ENCODE data around the gene ACTR1A.
"Not testable (repeated sequence)": the region's sequence is repeated elsewhere in the genome, so short reads cannot be mapped to it uniquely, and the experiment has no call there.

The ACTR1A gene

DNA sequence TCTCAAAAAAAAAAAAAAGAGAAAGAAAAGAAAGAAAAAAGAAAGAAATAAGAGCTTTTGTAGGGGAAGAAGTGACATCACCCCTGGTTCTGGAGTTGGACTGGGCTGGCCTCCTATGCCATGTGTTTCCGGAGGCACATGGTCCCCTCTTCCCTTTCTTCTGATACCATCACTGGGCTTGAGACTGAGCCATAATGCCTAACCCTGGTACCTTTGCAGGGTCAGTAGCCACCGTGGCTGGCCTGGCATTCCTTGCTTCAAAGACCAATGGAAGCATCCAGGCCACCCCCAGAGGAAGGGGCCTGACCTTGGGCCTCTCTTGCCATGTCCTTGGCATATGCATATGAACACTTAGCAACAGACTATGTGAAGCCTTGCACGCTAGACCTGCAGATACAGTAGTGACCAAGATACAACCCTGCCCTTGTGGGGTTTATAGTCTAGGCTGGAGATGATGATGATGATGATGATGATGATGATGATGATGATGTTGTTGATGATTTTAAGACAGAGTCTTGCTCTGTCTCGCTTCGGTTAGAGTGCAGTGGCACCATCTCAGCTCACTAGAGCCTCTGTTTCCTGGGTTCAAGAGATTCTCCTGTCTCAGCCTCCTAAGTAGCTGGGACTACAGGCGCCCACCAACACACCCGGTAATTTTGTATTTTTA is 33.1 kb upstream of the ACTR1A start:
- no peak overlapping the region for H3K4me3 ChIP-seq (ENCODE audit: low read length)
- H3K9ac ChIP-seq (ENCODE audit: low read depth, low read length): no peak overlapping the region
- 95% methylated on average over 7 of the region's 7 CpGs for WGBS
- no peaks in the 10 kb centered on the region for H3K36me3 ChIP-seq (ENCODE audit: insufficient read depth, low read length)
- H3K4me1 ChIP-seq (ENCODE audit: insufficient read depth, low read length): no peaks in the 10 kb centered on the region
- no peaks in the 10 kb centered on the region for H3K9me3 ChIP-seq (ENCODE audit: insufficient read depth, low read depth, low read length)
- no peak overlapping the region for H3K27ac ChIP-seq (ENCODE audit: low read depth, low read length)
- H3K27me3 ChIP-seq (ENCODE audit: insufficient read depth, low read length): no peaks in the 10 kb centered on the region

DNA sequence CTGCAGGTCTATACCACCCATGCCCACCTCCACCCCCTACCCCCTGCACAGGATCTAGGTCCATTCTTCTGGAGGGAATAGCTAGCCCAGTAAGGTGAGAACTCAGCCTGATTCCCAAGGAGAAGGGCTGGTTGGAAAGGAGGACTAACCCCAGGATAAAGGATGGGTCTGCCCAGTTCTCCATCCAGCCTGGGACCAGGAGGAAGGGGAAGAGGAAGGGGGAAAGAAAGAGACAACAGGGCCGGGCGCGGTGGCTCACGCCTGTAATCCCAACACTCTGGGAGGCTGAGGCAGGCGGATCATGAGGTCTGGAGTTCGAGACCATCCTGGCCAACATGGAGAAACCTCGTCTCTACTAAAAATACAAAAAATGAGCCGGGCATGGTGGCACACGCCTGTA is 32.5 kb upstream of the ACTR1A start:
- not testable (repeated sequence) for H3K27me3 ChIP-seq (ENCODE audit: insufficient read depth, low read length); H3K9ac ChIP-seq (ENCODE audit: low read depth, low read length); H3K36me3 ChIP-seq (ENCODE audit: insufficient read depth, low read length); H3K4me3 ChIP-seq (ENCODE audit: low read length); H3K9me3 ChIP-seq (ENCODE audit: insufficient read depth, low read depth, low read length); H3K4me1 ChIP-seq (ENCODE audit: insufficient read depth, low read length); H3K27ac ChIP-seq (ENCODE audit: low read depth, low read length)
- 96% methylated on average over 9 of the region's 9 CpGs for WGBS

DNA sequence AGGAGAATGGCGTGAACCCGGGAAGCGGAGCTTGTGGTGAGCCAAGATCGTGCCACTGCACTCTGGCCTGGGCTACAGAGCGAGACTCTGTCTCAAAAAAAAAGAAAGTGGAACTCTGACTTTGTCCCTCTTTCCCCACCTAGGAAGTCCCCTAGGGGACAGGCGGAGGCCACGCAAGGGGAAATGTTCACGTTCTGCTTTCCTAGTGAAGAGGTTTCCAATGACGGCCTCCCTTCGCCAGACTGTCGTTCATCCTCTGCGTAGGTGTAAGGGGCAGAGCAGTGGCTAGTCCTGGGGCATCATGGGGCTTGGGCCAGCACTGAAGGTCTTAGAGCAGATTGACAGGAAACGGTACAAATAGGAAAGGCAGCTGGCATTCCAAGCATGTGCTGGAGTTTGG is 31.8 kb upstream of the ACTR1A start:
- no peaks in the 10 kb centered on the region for H3K36me3 ChIP-seq (ENCODE audit: insufficient read depth, low read length)
- WGBS: 95% methylated on average over 13 of the region's 13 CpGs
- H3K9ac ChIP-seq (ENCODE audit: low read depth, low read length): no peak overlapping the region
- H3K4me1 ChIP-seq (ENCODE audit: insufficient read depth, low read length): no peaks in the 10 kb centered on the region
- H3K27me3 ChIP-seq (ENCODE audit: insufficient read depth, low read length): no peaks in the 10 kb centered on the region
- no peaks in the 10 kb centered on the region for H3K9me3 ChIP-seq (ENCODE audit: insufficient read depth, low read depth, low read length)
- H3K4me3 ChIP-seq (ENCODE audit: low read length): no peak overlapping the region
- H3K27ac ChIP-seq (ENCODE audit: low read depth, low read length): no peak overlapping the region

- Histone ChIP-seq H3K4me1 (ENCODE audit: insufficient read depth, low read length) (no peaks in the 10 kb centered on the region), H3K4me3 (ENCODE audit: low read length) (no peak overlapping the region), H3K9me3 (ENCODE audit: insufficient read depth, low read depth, low read length) (no peaks in the 10 kb centered on the region), H3K36me3 (ENCODE audit: insufficient read depth, low read length) (no peaks in the 10 kb centered on the region; the same call in 1 of the 2 replicates), H3K27me3 (ENCODE audit: insufficient read depth, low read length) (no peaks in the 10 kb centered on the region), H3K9ac (ENCODE audit: low read depth, low read length) (no peak overlapping the region), H3K27ac (ENCODE audit: low read depth, low read length) (no peak overlapping the region)
- WGBS: 88% methylated on average over 2 of the region's 2 CpGs
Observed at GRCh38 chr10:102527546-102527945, 25.0 kb upstream of the ACTR1A start.

DNA sequence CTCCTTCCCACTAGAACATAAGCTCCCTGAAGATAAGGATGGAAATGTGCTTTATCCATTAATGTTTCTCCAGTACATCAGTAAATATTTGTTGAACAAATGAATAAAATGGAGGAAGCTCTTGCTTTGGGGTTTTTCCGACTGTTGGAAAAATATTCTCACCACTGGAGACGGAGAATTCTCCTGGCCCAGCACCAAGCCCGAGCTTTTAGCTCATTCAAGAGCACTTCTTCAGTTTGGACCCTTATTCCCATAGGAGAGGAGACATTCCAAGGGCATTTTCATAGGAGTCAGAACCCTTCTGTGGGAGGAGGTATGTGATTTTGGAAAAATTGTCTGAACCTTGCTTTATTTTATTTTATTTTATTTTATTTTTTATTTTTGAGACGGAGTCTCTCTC is 22.2 kb upstream of the ACTR1A start:
- Histone ChIP-seq H3K4me1 (ENCODE audit: insufficient read depth, low read length) (no peaks in the 10 kb centered on the region), H3K27ac (ENCODE audit: low read depth, low read length) (no peak overlapping the region), H3K9me3 (ENCODE audit: insufficient read depth, low read depth, low read length) (no peaks in the 10 kb centered on the region), H3K27me3 (ENCODE audit: insufficient read depth, low read length) (no peaks in the 10 kb centered on the region), H3K4me3 (ENCODE audit: low read length) (no peak overlapping the region), H3K36me3 (ENCODE audit: insufficient read depth, low read length) (no peaks in the 10 kb centered on the region; the same call in 1 of the 2 replicates), H3K9ac (ENCODE audit: low read depth, low read length) (no peak overlapping the region)
- 98% methylated on average over 4 of the region's 4 CpGs for WGBS

DNA sequence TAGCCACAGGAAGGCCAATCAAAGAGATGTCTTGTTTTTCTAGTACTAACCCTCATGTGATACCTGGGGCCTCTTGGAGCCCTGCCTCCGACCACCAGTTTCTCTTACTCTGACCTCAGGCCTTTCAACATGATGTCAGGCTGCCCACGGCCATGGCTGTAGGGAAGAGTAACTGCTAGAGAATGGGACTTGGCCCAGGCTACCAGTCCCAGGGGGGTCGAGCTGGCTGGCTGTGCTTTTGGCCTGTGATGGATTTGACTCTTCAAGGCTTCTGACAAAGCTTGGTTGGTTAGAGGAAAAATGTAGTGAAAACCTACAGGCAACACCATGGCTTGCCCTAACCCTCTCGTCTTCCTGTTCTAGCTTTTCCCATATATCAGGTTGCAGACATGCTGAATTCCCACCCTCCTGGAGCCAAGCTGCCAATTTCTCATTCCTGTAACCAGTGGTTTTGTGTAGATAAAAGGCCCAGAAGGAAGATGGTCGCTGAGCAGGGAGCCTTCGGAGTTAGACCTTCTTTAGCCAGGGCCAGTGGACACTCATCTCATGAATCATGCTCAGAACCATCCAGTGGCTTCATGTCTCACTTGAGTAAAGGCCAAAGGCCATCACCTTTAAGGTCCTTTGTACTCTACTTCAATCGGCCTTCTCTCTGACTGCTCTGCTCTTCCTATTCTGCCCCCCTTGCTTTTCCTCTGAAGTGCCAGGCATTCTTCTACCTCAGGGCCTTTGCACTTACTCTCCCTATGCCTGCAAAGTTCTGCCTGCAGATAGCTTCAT is 20.9 kb upstream of the ACTR1A start:
- Histone ChIP-seq H3K36me3 (ENCODE audit: insufficient read depth, low read length) (no peaks in the 10 kb centered on the region; the same call in 1 of the 2 replicates), H3K27me3 (ENCODE audit: insufficient read depth, low read length) (no peaks in the 10 kb centered on the region), H3K9me3 (ENCODE audit: insufficient read depth, low read depth, low read length) (no peaks in the 10 kb centered on the region), H3K27ac (ENCODE audit: low read depth, low read length) (no peak overlapping the region), H3K4me3 (ENCODE audit: low read length) (no peak overlapping the region), H3K4me1 (ENCODE audit: insufficient read depth, low read length) (no peaks in the 10 kb centered on the region), H3K9ac (ENCODE audit: low read depth, low read length) (no peak overlapping the region)
- WGBS: 89% methylated on average over 7 of the region's 7 CpGs

- no peaks in the 10 kb centered on the region for H3K4me1 ChIP-seq (ENCODE audit: insufficient read depth, low read length)
- no peaks in the 10 kb centered on the region for H3K9me3 ChIP-seq (ENCODE audit: insufficient read depth, low read depth, low read length)
- no peak overlapping the region for H3K9ac ChIP-seq (ENCODE audit: low read depth, low read length)
- no peaks in the 10 kb centered on the region; the same call in 1 of the 2 replicates for H3K36me3 ChIP-seq (ENCODE audit: insufficient read depth, low read length)
- no peak overlapping the region for H3K4me3 ChIP-seq (ENCODE audit: low read length)
- WGBS: 93% methylated on average over 1 of the region's 1 CpG
- no peaks in the 10 kb centered on the region for H3K27me3 ChIP-seq (ENCODE audit: insufficient read depth, low read length)
- no peak overlapping the region for H3K27ac ChIP-seq (ENCODE audit: low read depth, low read length)
Observed at GRCh38 chr10:102522874-102523249, 20.4 kb upstream of the ACTR1A start.

DNA sequence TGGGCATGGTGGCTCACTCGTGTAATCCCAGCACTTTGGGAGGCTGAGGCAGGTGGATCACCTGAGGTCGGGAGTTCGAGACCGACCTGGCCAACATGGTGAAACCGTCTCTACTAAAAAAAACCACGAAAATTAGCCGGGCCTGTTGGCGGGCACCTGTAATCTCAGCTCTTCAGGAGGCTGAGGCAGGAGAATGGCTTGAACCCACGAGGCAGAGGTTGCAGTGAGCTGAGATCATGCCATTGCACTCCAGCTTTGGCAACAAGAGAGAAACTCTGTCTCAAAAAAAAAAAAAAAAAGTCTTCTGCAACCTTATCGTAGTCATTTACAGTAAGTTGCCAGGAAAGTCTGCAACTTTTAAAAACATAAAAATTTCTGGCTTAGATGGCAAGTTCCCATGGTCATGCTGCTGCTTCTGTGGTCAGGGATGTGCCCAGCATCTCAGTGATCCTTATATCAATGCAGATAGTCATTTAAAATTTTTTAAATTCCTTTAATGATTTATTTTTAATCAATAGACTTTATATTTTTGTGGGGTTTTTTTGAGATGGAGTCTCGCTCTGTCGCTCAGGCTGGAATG is 16.8 kb upstream of the ACTR1A start:
- H3K27me3 ChIP-seq (ENCODE audit: insufficient read depth, low read length): no peaks in the 10 kb centered on the region
- no peak overlapping the region for H3K9ac ChIP-seq (ENCODE audit: low read depth, low read length)
- WGBS: 96% methylated on average over 12 of the region's 12 CpGs
- H3K27ac ChIP-seq (ENCODE audit: low read depth, low read length): no peak overlapping the region
- no peaks in the 10 kb centered on the region for H3K4me1 ChIP-seq (ENCODE audit: insufficient read depth, low read length)
- no peaks in the 10 kb centered on the region for H3K9me3 ChIP-seq (ENCODE audit: insufficient read depth, low read depth, low read length)
- H3K36me3 ChIP-seq (ENCODE audit: insufficient read depth, low read length): peaks cover 4% of the 10 kb centered on the region; the same call in 1 of the 2 replicates
- no peak overlapping the region for H3K4me3 ChIP-seq (ENCODE audit: low read length)

GRCh38 chr10:102517553-102517952 is 15.0 kb upstream of the ACTR1A start:
- Histone ChIP-seq H3K4me1 (ENCODE audit: insufficient read depth, low read length) (no peaks in the 10 kb centered on the region), H3K9ac (ENCODE audit: low read depth, low read length) (no peak overlapping the region), H3K27ac (ENCODE audit: low read depth, low read length) (no peak overlapping the region), H3K4me3 (ENCODE audit: low read length) (no peak overlapping the region), H3K27me3 (ENCODE audit: insufficient read depth, low read length) (no peaks in the 10 kb centered on the region), H3K9me3 (ENCODE audit: insufficient read depth, low read depth, low read length) (no peaks in the 10 kb centered on the region), H3K36me3 (ENCODE audit: insufficient read depth, low read length) (peaks cover 8% of the 10 kb centered on the region; the same call in 1 of the 2 replicates)
- WGBS: 92% methylated on average over 3 of the region's 3 CpGs

- Histone ChIP-seq H3K27me3 (ENCODE audit: insufficient read depth, low read length) (no peaks in the 10 kb centered on the region), H3K9me3 (ENCODE audit: insufficient read depth, low read depth, low read length) (no peaks in the 10 kb centered on the region), H3K4me1 (ENCODE audit: insufficient read depth, low read length) (no peaks in the 10 kb centered on the region), H3K27ac (ENCODE audit: low read depth, low read length) (no peak overlapping the region), H3K9ac (ENCODE audit: low read depth, low read length) (no peak overlapping the region), H3K4me3 (ENCODE audit: low read length) (no peak overlapping the region), H3K36me3 (ENCODE audit: insufficient read depth, low read length) (peaks cover 21% of the 10 kb centered on the region; the same call in 1 of the 2 replicates)
- WGBS: 94% methylated on average over 3 of the region's 3 CpGs
Observed at GRCh38 chr10:102515724-102516123, 13.2 kb upstream of the ACTR1A start.

DNA sequence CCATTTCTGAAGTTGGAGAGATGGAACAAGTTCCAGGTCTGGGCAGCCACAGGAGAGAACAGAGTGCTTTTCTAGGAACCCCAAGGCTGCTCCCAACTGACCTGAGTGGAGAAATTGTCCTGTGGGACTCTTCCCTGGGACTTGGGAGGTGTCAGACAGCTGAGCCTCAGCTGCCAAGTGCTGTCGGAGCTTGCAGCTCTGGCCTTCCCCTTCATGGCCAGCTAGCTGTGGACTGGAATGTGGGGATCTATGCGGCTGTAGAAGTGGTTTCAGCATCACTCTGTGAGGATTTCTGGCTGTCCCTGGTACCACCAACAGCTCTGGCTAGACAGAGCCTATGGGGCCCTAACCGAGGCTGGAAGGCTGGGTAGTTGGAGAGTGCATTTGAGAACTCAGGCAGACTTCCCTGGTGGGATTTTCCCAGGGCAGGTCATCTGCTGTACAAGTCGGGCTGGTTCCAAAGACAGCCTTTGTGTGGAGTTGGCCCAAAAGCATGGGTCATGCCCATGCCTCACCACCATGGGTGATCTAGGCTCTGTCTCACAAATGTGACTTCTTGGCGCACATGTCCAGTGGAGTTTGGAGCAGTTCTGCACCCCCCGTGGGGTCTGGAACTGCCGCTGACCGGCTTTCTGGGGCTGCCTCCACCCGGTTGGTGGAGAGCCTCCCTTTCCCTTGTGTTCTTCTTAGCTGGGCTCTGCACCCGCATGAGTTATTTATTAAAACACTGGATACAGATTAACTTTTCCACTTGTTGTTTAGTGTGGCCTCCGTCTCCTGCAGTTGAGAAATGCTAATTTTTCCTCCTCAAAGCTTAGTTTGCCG is 12.2 kb upstream of the ACTR1A start:
- peaks cover 25% of the 10 kb centered on the region; the same call in 1 of the 2 replicates for H3K36me3 ChIP-seq (ENCODE audit: insufficient read depth, low read length)
- H3K9ac ChIP-seq (ENCODE audit: low read depth, low read length): no peak overlapping the region
- no peaks in the 10 kb centered on the region for H3K27me3 ChIP-seq (ENCODE audit: insufficient read depth, low read length)
- H3K9me3 ChIP-seq (ENCODE audit: insufficient read depth, low read depth, low read length): no peaks in the 10 kb centered on the region
- H3K4me3 ChIP-seq (ENCODE audit: low read length): no peak overlapping the region
- 94% methylated on average over 12 of the region's 12 CpGs for WGBS
- H3K4me1 ChIP-seq (ENCODE audit: insufficient read depth, low read length): no peaks in the 10 kb centered on the region
- H3K27ac ChIP-seq (ENCODE audit: low read depth, low read length): no peak overlapping the region
